LNCAP (cell line): ENCODE data around the gene FRRS1L.

Experiments used
- TF ChIP-seq, protein P1 (sequence below): fragments of 450-650 bp; IDR thresholded peaks from 2 replicates; pipeline ENCODE4 v1.5.1; 2017; ENCODE audit warnings: mild to moderate bottlenecking

FRRS1L gene

GRCh38 chr9:109143881-109144562 lies 23.0 kb downstream of the FRRS1L start:
- TF ChIP-seq, protein P1, sequence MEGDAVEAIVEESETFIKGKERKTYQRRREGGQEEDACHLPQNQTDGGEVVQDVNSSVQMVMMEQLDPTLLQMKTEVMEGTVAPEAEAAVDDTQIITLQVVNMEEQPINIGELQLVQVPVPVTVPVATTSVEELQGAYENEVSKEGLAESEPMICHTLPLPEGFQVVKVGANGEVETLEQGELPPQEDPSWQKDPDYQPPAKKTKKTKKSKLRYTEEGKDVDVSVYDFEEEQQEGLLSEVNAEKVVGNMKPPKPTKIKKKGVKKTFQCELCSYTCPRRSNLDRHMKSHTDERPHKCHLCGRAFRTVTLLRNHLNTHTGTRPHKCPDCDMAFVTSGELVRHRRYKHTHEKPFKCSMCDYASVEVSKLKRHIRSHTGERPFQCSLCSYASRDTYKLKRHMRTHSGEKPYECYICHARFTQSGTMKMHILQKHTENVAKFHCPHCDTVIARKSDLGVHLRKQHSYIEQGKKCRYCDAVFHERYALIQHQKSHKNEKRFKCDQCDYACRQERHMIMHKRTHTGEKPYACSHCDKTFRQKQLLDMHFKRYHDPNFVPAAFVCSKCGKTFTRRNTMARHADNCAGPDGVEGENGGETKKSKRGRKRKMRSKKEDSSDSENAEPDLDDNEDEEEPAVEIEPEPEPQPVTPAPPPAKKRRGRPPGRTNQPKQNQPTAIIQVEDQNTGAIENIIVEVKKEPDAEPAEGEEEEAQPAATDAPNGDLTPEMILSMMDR, result peak; percentile 18; the same call in 1 of the 2 replicates

GRCh38 chr9:109141375-109141774 lies 25.7 kb downstream of the FRRS1L start:
- TF ChIP-seq, protein P1, result no peak

GRCh38 chr9:109139851-109140250 lies 27.2 kb downstream of the FRRS1L start:
- TF ChIP-seq, protein P1, result no peak

GRCh38 chr9:109138421-109138820 lies 28.6 kb downstream of the FRRS1L start:
- TF ChIP-seq, protein P1, result no peak

DNA sequence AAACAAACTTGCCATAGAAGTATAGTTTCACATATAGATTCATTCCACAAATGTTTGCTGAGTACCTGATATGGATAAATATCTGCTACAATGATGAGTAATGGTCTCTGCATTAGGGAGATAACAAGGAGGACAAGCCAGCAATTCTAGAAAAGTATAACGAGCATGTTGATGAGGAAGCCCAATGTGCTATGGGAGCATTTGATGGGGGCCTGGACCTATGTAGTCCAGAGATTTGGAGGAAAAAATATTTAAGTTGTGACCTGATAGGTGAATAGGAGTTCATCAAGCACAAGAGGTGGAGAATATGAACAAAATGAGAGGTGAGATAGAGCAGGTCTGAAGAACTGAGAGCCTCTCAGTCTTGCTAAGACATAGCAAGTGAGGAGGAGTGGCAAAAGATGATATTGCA lies 32.9 kb downstream of the FRRS1L start:
- TF ChIP-seq, protein P1, result no peak

GRCh38 chr9:109133533-109133932 lies 33.5 kb downstream of the FRRS1L start:
- TF ChIP-seq, protein P1, result no peak

DNA sequence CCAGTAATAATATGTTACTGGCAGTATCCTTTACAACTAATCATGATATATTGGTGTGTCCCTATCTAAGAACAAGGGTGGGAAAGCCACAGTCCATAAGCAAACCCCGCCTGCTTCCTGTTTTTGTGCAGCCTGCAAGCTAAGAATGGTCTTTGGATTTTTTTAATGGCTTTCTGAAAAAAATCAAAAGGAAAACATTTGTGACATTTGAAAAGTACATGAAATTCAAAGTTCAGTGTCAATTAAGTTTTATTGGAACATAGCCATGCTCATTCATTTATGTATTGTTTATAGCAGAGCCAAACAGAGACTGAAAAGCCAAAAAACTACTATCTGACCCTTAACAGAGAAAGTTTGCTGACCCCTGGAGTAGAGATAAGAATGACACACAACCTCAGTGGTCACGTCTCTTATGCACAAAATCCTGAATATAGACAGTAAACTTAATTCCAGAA lies 34.5 kb downstream of the FRRS1L start:
- TF ChIP-seq, protein P1, result no peak
